ENCODE measurements around the gene ST14.
"Not testable (repeated sequence)": the region's sequence is repeated elsewhere in the genome, so short reads cannot be mapped to it uniquely, and the experiment has no call there.

The ST14 gene

GRCh38 chr11:130189492-130190210 lies 30.1 kb downstream of the ST14 start:
- no peak for DNase-seq

- peak; percentile 43 for DNase-seq
Measured at GRCh38 chr11:130190371-130190881, 30.8 kb downstream of the ST14 start.

GRCh38 chr11:130191896-130192295 lies 32.3 kb downstream of the ST14 start:
- DNase-seq, result no peak

GRCh38 chr11:130192845-130193267 lies 33.3 kb downstream of the ST14 start:
- no peak for DNase-seq

GRCh38 chr11:130193551-130193950 lies 34.0 kb downstream of the ST14 start:
- not testable (repeated sequence) for DNase-seq

GRCh38 chr11:130194241-130195023 lies 34.9 kb downstream of the ST14 start:
- DNase-seq, result no peak

- no peak for DNase-seq
Measured at GRCh38 chr11:130197386-130198035, 37.9 kb downstream of the ST14 start.

GRCh38 chr11:130198292-130198691 lies 38.7 kb downstream of the ST14 start:
- no peak for DNase-seq

- DNase-seq, result no peak
Measured at GRCh38 chr11:130198964-130199363, 39.4 kb downstream of the ST14 start.

GRCh38 chr11:130199792-130200191 lies 40.2 kb downstream of the ST14 start:
- no peak for DNase-seq

GRCh38 chr11:130201026-130201425 lies 41.4 kb downstream of the ST14 start:
- DNase-seq, result no peak

- no peak for DNase-seq
Measured at GRCh38 chr11:130202009-130202817, 42.6 kb downstream of the ST14 start.

- no peak for DNase-seq
Measured at GRCh38 chr11:130202818-130203689, 43.5 kb downstream of the ST14 start.

- no peak for DNase-seq
Measured at GRCh38 chr11:130203766-130204702, 44.5 kb downstream of the ST14 start.

GRCh38 chr11:130204703-130205095 lies 45.1 kb downstream of the ST14 start:
- no peak for DNase-seq

- DNase-seq, result no peak
Measured at GRCh38 chr11:130206141-130206540, 46.6 kb downstream of the ST14 start.

GRCh38 chr11:130208241-130209127 lies 48.9 kb downstream of the ST14 start:
- no peak for DNase-seq

- no peak for DNase-seq
Measured at GRCh38 chr11:130209128-130209932, 49.7 kb downstream of the ST14 start.
